Heart left ventricle (tissue), 16 donors: ENCODE measurements around the gene DSCAML1. TPM values are rescaled to one million over a fixed set of nuclear protein-coding genes. Genes with fewer than 3 reads are reported as not detected.

Source experiments
- ATAC-seq, 4 donors: fragments of 200-7000 bp; cut with Tn5 transposase; one replicate each; pipeline ENCODE4 v1.9.1; 2020 to 2022; ENCODE audit warnings: moderate library complexity in 4 of 4, mild to moderate bottlenecking in 3 of 4, moderate number of reproducible peaks in 1 of 4
- DNase-seq, 5 donors: peaks; one replicate each; pipeline ENCODE4 v3.0.0-alpha.2; 2020
- H3K27ac ChIP-seq, 12 donors: fragments of 200-600 bp; sonication (generic) in 4 of 12; one replicate each; pipeline versions ENCODE4 v1.5.0 to v1.8.0; 2016 to 2022; ENCODE audit warnings: mild to moderate bottlenecking in 2 of 12
- H3K27me3 ChIP-seq, 9 donors: fragments of 200-600 bp; sonication (generic) in 2 of 9; one replicate each; pipeline versions ENCODE4 v1.5.1 to v1.8.0; 2016 to 2022; ENCODE audit warnings: mild to moderate bottlenecking in 3 of 9
- H3K36me3 ChIP-seq, 9 donors: fragments of 200-600 bp; sonication (generic) in 2 of 9; one replicate each; pipeline versions ENCODE4 v1.5.0 to v1.8.0; 2018 to 2022; ENCODE audit warnings: mild to moderate bottlenecking in 2 of 9
- H3K4me1 ChIP-seq, 12 donors: fragments of 200-600 bp; sonication (generic) in 4 of 12; one replicate each; pipeline versions ENCODE4 v1.5.0 to v1.8.0; 2016 to 2022; ENCODE audit warnings: mild to moderate bottlenecking in 3 of 12
- H3K4me3 ChIP-seq, 12 donors: fragments of 200-600 bp; sonication (generic) in 4 of 12; one replicate each; pipeline versions ENCODE4 v1.5.0 to v1.8.0; 2017 to 2022; ENCODE audit warnings: mild to moderate bottlenecking in 9 of 12, moderate library complexity in 4 of 12
- H3K9me3 ChIP-seq, 12 donors: fragments of 200-600 bp; sonication (generic) in 4 of 12; one replicate each; pipeline versions ENCODE4 v1.5.0 to v1.8.0; 2016 to 2022; ENCODE audit warnings: mild to moderate bottlenecking in 1 of 12
- CTCF ChIP-seq, 12 donors: fragments of 200-600 bp; sonication (generic) in 4 of 12; IDR thresholded peaks; one replicate each; pipeline versions ENCODE4 v1.5.0 to v1.8.0; 2018 to 2022; ENCODE audit warnings: antibody characterized with exemption in 12 of 12, mild to moderate bottlenecking in 5 of 12
- POLR2A ChIP-seq, 2 donors: fragments of 450-650 bp; IDR thresholded peaks; one replicate each; pipeline ENCODE4 v1.6.1; 2017; ENCODE audit warnings: antibody characterized with exemption in 2 of 2, mild to moderate bottlenecking in 2 of 2, moderate library complexity in 2 of 2
- WGBS, 4 donors: extraction: QIAGEN DNeasy Blood & Tissue Kit in 2 of 4; methylation state at CpG; one replicate each; pipeline versions ENCODE4 v1.1.5 to v1.1.7; 2013 to 2018; 5-methylcytosine and 5-hydroxymethylcytosine counted together
- intact Hi-C, 10 donors: fragments of 100-400 bp; cut with DNase I; formaldehyde crosslinking; loops; one replicate each; pipeline versions ENCODE4 v1.11.1 to v1.14.2; 2022
- polyA plus RNA-seq, 2 donors: library from polyadenylated mRNA; stranded (reverse); fragments of 200-250 nt; gene quantifications; one replicate each; pipeline ENCODE4 v1.2.3, GENCODE V29; 2013
- total RNA-seq, 9 donors: library from RNA; depleted of rRNA in 2 of 9; stranded (reverse); fragments of >200 nt in 2 of 9; fragmentation: NEBNext Ultra II Directional in 3 of 9; extraction: Animal tissue kit (Norgen Biotek cat#: 25700) in 3 of 9; gene quantifications; one replicate each; pipeline versions ENCODE4 v1.1.0 to v1.2.4, GENCODE V29; 2016 to 2023
- donor health status: ischemic (EF 13 %, LVEDD 7.1; RV severe dilation, severe dysfunction).
- donor health status: healthy with polysubstance abuse.
- donor health status: DM: no; HTN: yes; CAD: no.
- donor health status: DM: no; HTN: no; CAD: no.
- donor health status: ischemic (EF 25% LVEDD 6.9; RV normal size, moderate dysfunction).
- donor health status: ischemic (EF 25% LVEDD 5.7; RV mildly dilated, moderate dysfunction).
- donor health status: healthy.
- donor health status: DM: yes; HTN: yes; CAD: no.
- donor health status: ischemic (EF 35%, LVEDD 5.7; RV mildly dilated, moderate dysfunction).
- donor health status: nonischemic (EF 11% LVEDD 7.7; RV severe dilation, severe dysfunction).
- donor health status: DM: yes; HTN: yes; CAD: no.
- donor health status: PGD.
- donor health status: ischemic (EF 29% LVEDD 5.4; RV normal size, mild dysfunction).
- donor health status: nonischemic (EF 23%, LVEDD 6.1; RV moderate dilation, normal function).

Gene DSCAML1
- total and polyA plus RNA-seq, 11 donors, result 0.05 to 1.7 (median 0.76) TPM

DNA sequence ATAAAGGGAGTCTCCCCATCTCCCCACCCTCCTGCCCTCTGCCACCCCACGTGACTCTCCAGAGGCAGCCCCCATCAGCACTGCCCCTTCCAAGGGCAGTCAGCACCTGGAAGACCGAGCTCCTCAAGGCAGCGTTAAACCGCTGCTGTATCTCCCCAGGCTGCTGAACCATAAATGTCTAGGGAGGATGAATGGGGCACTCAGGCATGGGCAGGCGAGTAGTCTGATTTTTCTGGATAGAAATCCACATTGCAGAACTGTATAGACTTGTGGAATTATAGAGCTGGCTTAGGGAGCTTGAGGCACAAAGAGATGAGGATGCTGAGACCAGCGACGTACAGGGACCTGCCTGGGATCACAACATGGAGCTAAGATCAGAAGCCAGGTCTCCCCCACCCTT, 269.7 kb downstream of the DSCAML1 start:
- Histone ChIP-seq H3K4me1 (no peaks in the 10 kb centered on the region), H3K36me3 (no peaks in the 10 kb centered on the region), H3K9me3 (no peaks in the 10 kb centered on the region), H3K4me3 (no peak overlapping the region), H3K27ac (no peak overlapping the region), H3K27me3 (no peaks in the 10 kb centered on the region)
- ATAC-seq, result no peak
- intact Hi-C loops, result no loop called here
- TF ChIP-seq POLR2A (IDR thresholded peaks at IDR 0.05) (no peak), CTCF (IDR thresholded peaks at IDR 0.05) (no peak)
- WGBS, 4 donors, result 89 to 92% (median 91%) methylated on average over 7 of the region's 7 CpGs
- no peak for DNase-seq

DNA sequence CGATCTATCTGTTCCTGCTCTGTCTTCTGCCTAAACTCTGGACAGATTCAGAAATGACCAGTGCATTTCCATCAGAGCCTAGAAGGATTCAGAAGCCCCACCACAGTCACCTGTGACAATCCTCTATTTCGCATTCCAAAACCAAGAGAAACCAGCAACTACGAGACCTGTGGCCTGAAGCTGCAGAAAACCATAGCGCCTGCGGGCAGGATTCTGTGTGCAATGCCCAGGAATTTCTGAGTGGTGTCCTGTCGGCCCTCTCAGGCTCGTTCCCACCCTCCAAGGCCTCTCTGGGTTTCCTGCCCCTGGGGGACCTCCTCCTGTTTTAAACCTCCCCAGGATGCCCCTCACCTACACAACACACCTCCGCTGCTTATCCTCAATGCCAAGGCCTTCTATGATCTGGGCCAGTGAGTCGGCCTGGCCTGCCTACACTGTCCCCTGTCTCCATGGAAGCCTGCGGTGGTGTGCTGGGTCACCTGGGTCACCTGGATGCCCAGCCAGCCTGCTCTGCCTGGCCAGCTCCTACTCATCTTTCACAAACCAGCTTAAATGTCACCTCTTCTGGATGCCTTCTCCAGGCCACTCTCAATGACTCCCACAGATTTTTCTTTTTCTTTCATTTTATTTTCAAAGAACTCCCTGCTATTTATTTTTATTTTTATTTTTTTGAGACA, 271.0 kb downstream of the DSCAML1 start:
- Histone ChIP-seq H3K27me3 (no peaks in the 10 kb centered on the region), H3K4me1 (no peaks in the 10 kb centered on the region), H3K27ac (no peak overlapping the region), H3K9me3 (no peaks in the 10 kb centered on the region), H3K36me3 (no peaks in the 10 kb centered on the region), H3K4me3 (no peak overlapping the region)
- 90 to 98% (median 94%) methylated on average over 10 of the region's 10 CpGs for WGBS, 4 donors
- ATAC-seq (no peak), DNase-seq (no peak)
- no peak for TF ChIP-seq POLR2A (IDR thresholded peaks at IDR 0.05)
- no peak for TF ChIP-seq CTCF (IDR thresholded peaks at IDR 0.05)
- intact Hi-C loops, result no loop called here

GRCh38 chr11:117524468-117525183, 272.4 kb downstream of the DSCAML1 start:
- peaks cover 0 to 6% (median 0%) of the 10 kb centered on the region in 9 donors for H3K36me3 ChIP-seq
- no peak for TF ChIP-seq POLR2A (IDR thresholded peaks at IDR 0.05)
- TF ChIP-seq CTCF (IDR thresholded peaks at IDR 0.05), result no peak
- H3K9me3 ChIP-seq, result no peaks in the 10 kb centered on the region
- no peak overlapping the region for H3K4me3 ChIP-seq
- DNase-seq (no peak), ATAC-seq (no peak)
- intact Hi-C loops, result no loop called here
- 92 to 93% (median 93%) methylated on average over 24 of the region's 24 CpGs for WGBS, 4 donors
- no peaks in the 10 kb centered on the region for H3K4me1 ChIP-seq
- no peaks in the 10 kb centered on the region for H3K27me3 ChIP-seq
- no peak overlapping the region for H3K27ac ChIP-seq

DNA sequence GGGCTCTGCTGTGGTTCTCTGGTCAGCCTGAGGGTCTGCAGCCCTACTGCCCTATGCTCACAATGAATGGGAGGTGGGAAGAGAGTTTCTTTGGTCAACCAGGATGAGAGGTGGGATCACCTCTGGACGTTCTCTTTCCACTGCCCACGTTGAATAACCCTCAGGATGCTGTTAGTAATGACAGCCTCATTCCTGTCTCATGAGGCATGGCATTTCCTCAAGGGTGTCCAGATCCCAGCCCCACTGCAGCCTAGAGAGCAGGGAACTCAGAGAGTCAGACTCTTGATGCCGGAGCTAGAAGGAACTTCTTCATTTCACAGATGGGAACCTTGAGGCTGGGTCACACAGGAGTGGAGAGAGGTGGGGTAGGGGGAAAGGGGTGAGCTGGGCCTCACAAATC, 273.3 kb downstream of the DSCAML1 start:
- H3K9me3 ChIP-seq, result no peaks in the 10 kb centered on the region
- H3K36me3 ChIP-seq, result peaks cover 0 to 6% (median 0%) of the 10 kb centered on the region in 9 donors
- WGBS, 4 donors, result 78 to 82% (median 79%) methylated on average over 2 to 3 of the region's 3 CpGs
- no peaks in the 10 kb centered on the region for H3K27me3 ChIP-seq
- TF ChIP-seq CTCF (IDR thresholded peaks at IDR 0.05) (no peak), POLR2A (IDR thresholded peaks at IDR 0.05) (no peak)
- H3K4me3 ChIP-seq, result no peak overlapping the region
- DNase-seq, result no peak
- no peak for ATAC-seq
- no peaks in the 10 kb centered on the region for H3K4me1 ChIP-seq
- intact Hi-C loops, result no loop called here
- no peak overlapping the region for H3K27ac ChIP-seq
